ENCODE measurements around the gene MUC4. TPM values are rescaled to one million over a fixed set of nuclear protein-coding genes. Genes with fewer than 3 reads are reported as not detected.
"Not testable (repeated sequence)": the region's sequence is repeated elsewhere in the genome, so short reads cannot be mapped to it uniquely, and the experiment has no call there.

Gene MUC4
- total and polyA plus RNA-seq, 2 experiments from 2014 or later, result 1.3 TPM

- no peak for TF ChIP-seq CREB1 (CRISPR knock-in tag; IDR thresholded peaks at IDR 0.05; ENCODE audit: low read depth)
Observed at GRCh38 chr3:195752066-195752465, 59.7 kb downstream of the MUC4 start (continued).

GRCh38 chr3:195751560-195751959 lies 60.2 kb downstream of the MUC4 start:
- TF ChIP-seq CREB1 (CRISPR knock-in tag; IDR thresholded peaks at IDR 0.05; ENCODE audit: low read depth) (no peak), NANOG (IDR thresholded peaks at IDR 0.05; ENCODE audit: borderline replicate concordance) (no peak), ZNF331 (CRISPR knock-in tag; IDR thresholded peaks at IDR 0.05; ENCODE audit: low read depth) (no peak), EZH2 (IDR thresholded peaks at IDR 0.05; ENCODE audit: low read depth, unreplicated experiment) (no peak)
- Mint-ChIP-seq H3K4me3 (no peak overlapping the region), H3K27ac (no peak overlapping the region), H3K36me3 (ENCODE audit: low read depth) (peaks cover 3% of the 10 kb centered on the region; the same call in 2 of the 3 replicates), H3K27me3 (ENCODE audit: insufficient read depth, low read depth, poor library complexity) (peaks cover 25% of the 10 kb centered on the region), H3K4me1 (peaks cover 9% of the 10 kb centered on the region), H3K9me3 (peaks cover 8% of the 10 kb centered on the region)
- Histone ChIP-seq H3K4me3 (no peak overlapping the region), H3K36me3 (ENCODE audit: insufficient read depth) (no peaks in the 10 kb centered on the region), H3K27me3 (ENCODE audit: insufficient read depth) (peaks cover 11% of the 10 kb centered on the region), H2AFZ (no peak overlapping the region), H3K4me1 (ENCODE audit: insufficient read depth) (no peaks in the 10 kb centered on the region), H3K4me2 (no peak overlapping the region), H3K9me2 (ENCODE audit: insufficient read depth) (no peaks in the 10 kb centered on the region), H4K20me1 (replicated peaks; ENCODE audit: insufficient read depth) (no peaks in the 10 kb centered on the region), H3K27ac (ENCODE audit: low read depth) (no peak overlapping the region), H3K79me2 (replicated peaks; ENCODE audit: insufficient read depth) (no peaks in the 10 kb centered on the region), H3F3A (replicated peaks; ENCODE audit: low read depth) (no peaks in the 10 kb centered on the region)
- no peak for DNase-seq (ENCODE audit: low spot score)
- no peak for ATAC-seq

- no peaks in the 10 kb centered on the region for H3K4me1 ChIP-seq (ENCODE audit: insufficient read depth)
- peaks cover 3% of the 10 kb centered on the region; the same call in 2 of the 3 replicates for H3K36me3 Mint-ChIP-seq (ENCODE audit: low read depth)
- no peak overlapping the region for H3K4me3 ChIP-seq
- no peak overlapping the region for H3K27ac ChIP-seq (ENCODE audit: low read depth)
- DNase-seq (ENCODE audit: low spot score) (no peak), ATAC-seq (no peak)
- no peaks in the 10 kb centered on the region for H3F3A ChIP-seq (replicated peaks; ENCODE audit: low read depth)
- no peak overlapping the region for H2AFZ ChIP-seq
- H3K9me2 ChIP-seq (ENCODE audit: insufficient read depth), result no peaks in the 10 kb centered on the region
- H3K9me3 Mint-ChIP-seq, result peaks cover 8% of the 10 kb centered on the region
- H3K36me3 ChIP-seq (ENCODE audit: insufficient read depth), result no peaks in the 10 kb centered on the region
- peaks cover 13% of the 10 kb centered on the region for H3K27me3 ChIP-seq (ENCODE audit: insufficient read depth)
- H3K27me3 Mint-ChIP-seq (ENCODE audit: insufficient read depth, low read depth, poor library complexity), result peaks cover 28% of the 10 kb centered on the region
- peaks cover 9% of the 10 kb centered on the region for H3K4me1 Mint-ChIP-seq
- TF ChIP-seq ZNF114 (CRISPR knock-in tag; IDR thresholded peaks at IDR 0.05) (no peak), EZH2phosphoT487 (IDR thresholded peaks at IDR 0.05; ENCODE audit: unreplicated experiment) (no peak), NANOG (IDR thresholded peaks at IDR 0.05; ENCODE audit: borderline replicate concordance) (no peak), CTCF (conservative IDR thresholded peaks at IDR 0.05; ENCODE audit: low read depth in 2 of 2) (no peak), JUNB (IDR thresholded peaks at IDR 0.05; ENCODE audit: unreplicated experiment) (no peak), ZNF331 (CRISPR knock-in tag; IDR thresholded peaks at IDR 0.05; ENCODE audit: low read depth) (no peak), CREB1 (CRISPR knock-in tag; IDR thresholded peaks at IDR 0.05; ENCODE audit: low read depth) (no peak), ETS1 (IDR thresholded peaks at IDR 0.05) (no peak), POLR2AphosphoS5 (IDR thresholded peaks at IDR 0.05; ENCODE audit: low read depth) (no peak)
- H3K27ac Mint-ChIP-seq, result no peak overlapping the region
- no peaks in the 10 kb centered on the region for H3K79me2 ChIP-seq (replicated peaks; ENCODE audit: insufficient read depth)
- H3K4me2 ChIP-seq, result no peak overlapping the region
- no peak overlapping the region for H3K4me3 Mint-ChIP-seq
- no peaks in the 10 kb centered on the region for H4K20me1 ChIP-seq (replicated peaks; ENCODE audit: insufficient read depth)
Observed at GRCh38 chr3:195750797-195751520, 60.8 kb downstream of the MUC4 start.

- not testable (repeated sequence) for H3K4me1 ChIP-seq (ENCODE audit: insufficient read depth); H2AFZ ChIP-seq; H3F3A ChIP-seq (replicated peaks; ENCODE audit: low read depth); H3K4me3 Mint-ChIP-seq; H3K36me3 ChIP-seq (ENCODE audit: insufficient read depth); H3K4me2 ChIP-seq; DNase-seq (ENCODE audit: low spot score); H3K9me3 Mint-ChIP-seq; H3K4me3 ChIP-seq; H3K27ac Mint-ChIP-seq; ATAC-seq; H3K79me2 ChIP-seq (replicated peaks; ENCODE audit: insufficient read depth); H3K27ac ChIP-seq (ENCODE audit: low read depth); H3K9me2 ChIP-seq (ENCODE audit: insufficient read depth); H4K20me1 ChIP-seq (replicated peaks; ENCODE audit: insufficient read depth); H3K4me1 Mint-ChIP-seq; H3K36me3 Mint-ChIP-seq (ENCODE audit: low read depth)
- H3K27me3 ChIP-seq (ENCODE audit: insufficient read depth), result peaks cover 13% of the 10 kb centered on the region
- peaks cover 26% of the 10 kb centered on the region for H3K27me3 Mint-ChIP-seq (ENCODE audit: insufficient read depth, low read depth, poor library complexity)
Observed at GRCh38 chr3:195749101-195749500, 62.6 kb downstream of the MUC4 start.
